ENCODE measurements around the gene ITGA8.

The ITGA8 gene

DNA sequence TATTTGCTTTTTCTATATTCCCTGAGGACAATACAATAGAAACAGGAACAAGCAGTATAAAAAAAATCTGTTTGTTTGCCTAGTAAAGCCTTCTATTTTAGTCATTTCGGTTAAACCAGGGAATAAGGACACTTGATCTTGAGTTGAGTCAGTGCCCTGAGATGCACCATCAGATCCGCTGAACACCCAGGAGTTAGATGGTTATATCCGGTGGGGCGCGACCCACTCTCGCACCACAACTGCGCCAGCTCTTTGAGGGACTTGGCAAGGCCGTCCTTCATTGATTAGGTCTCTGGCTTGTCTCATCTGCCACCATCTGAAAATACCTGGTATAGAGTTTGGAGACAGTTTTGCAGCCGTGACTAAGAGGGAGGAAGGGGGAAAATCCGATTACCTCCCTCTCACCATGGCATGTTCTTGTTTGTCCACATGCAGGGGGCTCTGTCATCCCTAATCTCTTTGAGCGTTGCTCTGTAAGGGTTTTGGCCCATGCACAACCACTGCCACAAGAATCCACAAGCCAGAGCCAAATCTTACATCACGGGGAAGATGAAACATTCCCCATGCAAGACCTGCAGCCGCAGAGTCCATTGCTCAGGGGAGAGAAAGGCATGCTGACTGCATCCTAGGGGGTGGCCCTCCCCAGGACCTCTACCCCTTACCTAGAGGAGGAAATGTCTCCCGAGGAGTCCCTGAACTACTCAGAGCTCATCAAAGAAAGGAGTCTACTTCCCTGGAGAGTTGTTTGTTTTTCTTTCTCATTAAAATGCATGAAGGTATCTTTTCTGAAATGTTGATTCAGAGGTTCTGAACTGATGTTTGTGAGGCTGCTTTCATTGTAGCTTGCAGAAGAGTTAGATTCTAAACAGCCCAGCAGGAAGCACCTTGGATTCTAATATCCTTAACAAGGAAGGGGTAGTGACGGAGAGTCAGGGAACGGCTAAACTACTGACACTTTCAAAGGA, 247.0 kb downstream of the ITGA8 start:
- H3K4me3 ChIP-seq (ENCODE audit: low read depth, low read length): no peak overlapping the region

DNA sequence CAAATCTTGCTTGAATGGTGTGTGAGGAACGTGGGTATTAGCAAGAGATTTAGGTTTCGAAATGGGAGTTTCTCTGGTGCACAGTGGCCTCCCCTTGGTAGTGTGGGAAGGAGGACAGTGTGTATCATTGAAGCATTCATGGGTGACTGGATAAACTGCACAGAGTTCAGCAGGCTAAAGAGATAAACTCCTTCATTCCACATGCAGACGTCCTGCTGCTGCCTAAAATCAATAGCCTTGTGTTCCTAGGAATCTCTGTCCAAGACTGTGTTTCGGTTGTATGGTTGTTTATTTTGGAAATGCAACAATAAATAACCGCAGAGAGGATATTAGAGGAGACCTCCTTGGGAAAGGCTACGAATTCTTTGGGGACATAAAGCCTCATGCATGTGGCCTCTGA, 247.7 kb downstream of the ITGA8 start:
- no peak overlapping the region for H3K4me3 ChIP-seq (ENCODE audit: low read depth, low read length)

DNA sequence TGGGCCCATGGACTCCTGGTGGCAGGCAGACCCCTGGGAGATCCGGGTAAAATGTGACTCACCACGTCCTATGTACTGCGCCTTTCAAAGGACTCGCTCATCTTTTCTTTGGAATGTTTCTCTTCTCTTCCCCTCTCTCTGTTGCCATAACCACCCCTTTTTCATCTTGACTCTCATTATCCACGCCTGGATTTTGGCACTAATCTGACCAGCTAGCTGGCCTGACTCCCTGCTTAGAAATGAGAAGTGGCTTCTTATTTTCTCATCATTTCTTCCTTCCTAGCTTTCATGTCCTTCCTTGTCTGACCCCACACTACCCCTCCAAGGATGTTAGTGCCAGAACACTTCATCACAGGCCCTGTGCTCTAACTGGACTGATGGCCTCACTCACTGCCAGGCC, 250.6 kb downstream of the ITGA8 start:
- H3K4me3 ChIP-seq (ENCODE audit: low read depth, low read length): no peak overlapping the region

DNA sequence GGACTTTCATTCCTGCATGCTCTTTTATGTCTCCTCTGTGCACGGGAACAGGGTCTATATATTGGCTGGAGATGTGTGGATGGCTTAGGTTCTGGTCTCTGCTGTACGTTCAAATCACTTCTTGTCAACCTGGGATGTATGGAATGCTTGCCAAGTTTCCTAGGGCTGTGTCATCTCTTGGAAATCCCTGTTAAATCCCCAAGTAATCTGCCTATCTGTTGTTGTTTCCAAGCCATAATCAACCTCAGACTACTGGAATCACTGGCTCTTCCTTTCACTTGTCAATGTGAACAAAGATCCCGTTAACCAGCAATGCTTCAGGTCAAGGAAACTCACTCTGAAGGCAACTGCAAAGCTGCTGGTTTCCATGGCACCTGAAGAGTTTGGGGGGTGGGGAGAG, 255.3 kb downstream of the ITGA8 start:
- H3K4me3 ChIP-seq (ENCODE audit: low read depth, low read length): no peak overlapping the region
